Neural cell (in vitro differentiated cells): ENCODE measurements around the gene CTNNBL1.

ENCODE experiments used
- CTCF ChIP-seq: fragments of 450-650 bp; IDR thresholded peaks from 2 replicates; pipeline ENCODE4 v1.5.1; 2014; ENCODE audit warnings: antibody characterized with exemption, mild to moderate bottlenecking, moderate library complexity; ENCODE audit not compliant: poor library complexity, severe bottlenecking
- EP300 ChIP-seq: fragments of 450-650 bp; conservative IDR thresholded peaks from 2 replicates; pipeline ENCODE4 v1.6.1; 2014; ENCODE audit warnings: antibody characterized with exemption, mild to moderate bottlenecking, moderate library complexity; ENCODE audit not compliant: poor library complexity, severe bottlenecking
- POLR2AphosphoS5 ChIP-seq: IDR thresholded peaks from 2 replicates; pipeline ENCODE4 v1.6.1; 2012
- TF ChIP-seq, protein P1 (sequence below): IDR thresholded peaks from 2 replicates; pipeline ENCODE4 v1.6.1; 2012; ENCODE audit warnings: borderline replicate concordance

DNA sequence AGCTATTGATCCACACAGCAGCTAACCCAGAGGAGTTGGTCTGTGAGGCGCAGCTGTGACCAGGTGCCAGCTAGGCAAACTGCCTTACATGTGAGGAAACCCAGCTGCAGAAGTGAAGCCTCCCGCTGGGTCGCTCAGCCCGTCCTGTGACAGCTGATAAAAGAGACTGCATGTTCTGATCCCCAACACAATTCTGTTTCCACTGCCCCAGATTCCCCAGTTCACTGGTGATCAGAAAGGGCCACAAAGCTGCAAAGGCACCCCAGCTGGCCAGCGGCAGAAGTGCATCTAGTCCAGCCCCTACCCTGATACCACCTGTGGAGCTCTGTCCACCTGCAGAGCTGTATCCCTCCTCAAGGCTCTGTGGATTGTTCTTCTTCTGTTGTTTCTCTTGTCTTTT, 64.5 kb downstream of the CTNNBL1 start:
- TF ChIP-seq CTCF (no peak), POLR2AphosphoS5 (no peak), EP300 (no peak)
- TF ChIP-seq, protein P1, sequence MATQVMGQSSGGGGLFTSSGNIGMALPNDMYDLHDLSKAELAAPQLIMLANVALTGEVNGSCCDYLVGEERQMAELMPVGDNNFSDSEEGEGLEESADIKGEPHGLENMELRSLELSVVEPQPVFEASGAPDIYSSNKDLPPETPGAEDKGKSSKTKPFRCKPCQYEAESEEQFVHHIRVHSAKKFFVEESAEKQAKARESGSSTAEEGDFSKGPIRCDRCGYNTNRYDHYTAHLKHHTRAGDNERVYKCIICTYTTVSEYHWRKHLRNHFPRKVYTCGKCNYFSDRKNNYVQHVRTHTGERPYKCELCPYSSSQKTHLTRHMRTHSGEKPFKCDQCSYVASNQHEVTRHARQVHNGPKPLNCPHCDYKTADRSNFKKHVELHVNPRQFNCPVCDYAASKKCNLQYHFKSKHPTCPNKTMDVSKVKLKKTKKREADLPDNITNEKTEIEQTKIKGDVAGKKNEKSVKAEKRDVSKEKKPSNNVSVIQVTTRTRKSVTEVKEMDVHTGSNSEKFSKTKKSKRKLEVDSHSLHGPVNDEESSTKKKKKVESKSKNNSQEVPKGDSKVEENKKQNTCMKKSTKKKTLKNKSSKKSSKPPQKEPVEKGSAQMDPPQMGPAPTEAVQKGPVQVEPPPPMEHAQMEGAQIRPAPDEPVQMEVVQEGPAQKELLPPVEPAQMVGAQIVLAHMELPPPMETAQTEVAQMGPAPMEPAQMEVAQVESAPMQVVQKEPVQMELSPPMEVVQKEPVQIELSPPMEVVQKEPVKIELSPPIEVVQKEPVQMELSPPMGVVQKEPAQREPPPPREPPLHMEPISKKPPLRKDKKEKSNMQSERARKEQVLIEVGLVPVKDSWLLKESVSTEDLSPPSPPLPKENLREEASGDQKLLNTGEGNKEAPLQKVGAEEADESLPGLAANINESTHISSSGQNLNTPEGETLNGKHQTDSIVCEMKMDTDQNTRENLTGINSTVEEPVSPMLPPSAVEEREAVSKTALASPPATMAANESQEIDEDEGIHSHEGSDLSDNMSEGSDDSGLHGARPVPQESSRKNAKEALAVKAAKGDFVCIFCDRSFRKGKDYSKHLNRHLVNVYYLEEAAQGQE, result no peak
